ENCODE measurements around the gene BIRC2. TPM values are rescaled to one million over a fixed set of nuclear protein-coding genes. Genes with fewer than 3 reads are reported as not detected.

BIRC2 gene
- total and polyA plus RNA-seq, 4 donors: 16.7 to 99.9 (median 28.9) TPM

DNA sequence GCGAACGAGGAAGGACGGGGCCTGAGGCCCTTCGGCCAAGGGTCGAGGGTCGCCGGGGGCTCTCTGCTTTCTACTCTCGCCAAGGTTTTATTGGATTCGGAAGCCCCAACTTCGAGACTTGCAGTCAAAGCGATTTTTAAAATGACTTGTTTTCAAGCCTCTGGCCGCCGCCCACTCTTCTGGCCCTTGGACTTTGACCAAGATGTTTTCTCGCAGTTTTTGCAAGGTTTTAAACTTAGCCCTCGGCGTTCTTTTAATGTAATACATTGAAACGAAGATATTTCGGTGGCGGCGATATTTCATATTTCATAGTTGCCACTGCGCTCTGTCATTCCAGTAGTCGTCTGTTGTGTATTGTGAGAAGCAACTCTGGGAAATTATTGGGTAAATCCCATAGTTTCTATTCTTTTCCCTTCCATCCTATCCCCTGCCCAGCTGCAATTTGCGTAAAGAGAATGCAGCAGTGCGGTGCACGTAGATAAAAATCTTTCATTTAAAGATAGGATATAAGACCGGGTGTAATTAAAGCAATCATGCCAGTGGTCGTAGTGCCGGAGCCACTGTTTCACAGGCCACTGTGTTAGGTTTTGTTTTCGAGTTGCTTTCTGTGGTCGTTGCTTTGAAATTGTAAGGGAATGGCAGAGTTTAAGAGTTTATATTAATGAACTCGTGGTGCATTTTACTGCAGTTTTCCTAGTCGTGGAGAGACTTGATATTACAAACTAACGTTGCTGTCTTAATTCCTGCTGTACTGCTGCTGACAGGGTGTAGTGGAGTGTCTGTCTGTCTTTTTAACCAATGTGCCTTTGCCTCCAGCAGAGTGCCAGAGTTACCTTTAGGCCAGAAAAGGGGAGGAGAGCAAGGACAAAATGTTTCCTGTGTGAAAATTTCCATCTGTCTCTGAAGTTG is 702 bp downstream of the BIRC2 start:
- DNase-seq: peak in 2 of 3 donors; percentile 77 to 80
- Histone ChIP-seq H3K4me1 (ENCODE audit: control insufficient read depth in 5 of 5, insufficient read depth in 5 of 5, low read length in 5 of 5) (peaks cover 0 to 21% (median 5%) of the 10 kb centered on the region in 5 donors), H3K4me3 (peak overlapping the region; percentile 73), H3K9me3 (ENCODE audit: control insufficient read depth in 4 of 4, insufficient read depth in 3 of 4, low read length in 3 of 4) (no peaks in the 10 kb centered on the region), H3K27me3 (ENCODE audit: control insufficient read depth in 3 of 3, insufficient read depth in 3 of 3, low read length in 2 of 3) (no peaks in the 10 kb centered on the region), H3K27ac (ENCODE audit: low read depth in 1 of 2, low read length in 1 of 2) (peak overlapping the region; percentile 89 to 99), H3K36me3 (ENCODE audit: control insufficient read depth in 4 of 4, insufficient read depth in 4 of 4, low read length in 4 of 4) (peaks cover 0 to 9% (median 6%) of the 10 kb centered on the region in 4 donors), H3K9ac (ENCODE audit: insufficient read depth in 1 of 2, low read length in 2 of 2) (peak overlapping the region; percentile 95 to 97)
- no peak for TF ChIP-seq CTCF (IDR thresholded peaks at IDR 0.05; ENCODE audit: control extremely low read depth, extremely low read depth)
- ATAC-seq (ENCODE audit: insufficient read depth, low FRiP score): no peak
- WGBS, 2 donors: 0% methylated on average over 33 of the region's 33 CpGs

- Histone ChIP-seq H3K36me3 (ENCODE audit: control insufficient read depth in 4 of 4, insufficient read depth in 4 of 4, low read length in 4 of 4) (peaks cover 9 to 50% (median 25%) of the 10 kb centered on the region in 4 donors), H3K9me3 (ENCODE audit: control insufficient read depth in 4 of 4, insufficient read depth in 3 of 4, low read length in 3 of 4) (peaks cover 0 to 3% (median 1%) of the 10 kb centered on the region in 4 donors), H3K4me3 (no peak overlapping the region), H3K4me1 (ENCODE audit: control insufficient read depth in 5 of 5, insufficient read depth in 5 of 5, low read length in 5 of 5) (peaks cover 0 to 4% (median 0%) of the 10 kb centered on the region in 5 donors), H3K9ac (ENCODE audit: insufficient read depth in 1 of 2, low read length in 2 of 2) (no peak overlapping the region), H3K27me3 (ENCODE audit: control insufficient read depth in 3 of 3, insufficient read depth in 3 of 3, low read length in 2 of 3) (no peaks in the 10 kb centered on the region), H3K27ac (ENCODE audit: low read depth in 1 of 2, low read length in 1 of 2) (no peak overlapping the region)
- no peak for ATAC-seq (ENCODE audit: insufficient read depth, low FRiP score)
- no peak for DNase-seq
- no peak for TF ChIP-seq CTCF (IDR thresholded peaks at IDR 0.05; ENCODE audit: control extremely low read depth, extremely low read depth)
Measured at GRCh38 chr11:102357116-102357515, 10.1 kb downstream of the BIRC2 start.

DNA sequence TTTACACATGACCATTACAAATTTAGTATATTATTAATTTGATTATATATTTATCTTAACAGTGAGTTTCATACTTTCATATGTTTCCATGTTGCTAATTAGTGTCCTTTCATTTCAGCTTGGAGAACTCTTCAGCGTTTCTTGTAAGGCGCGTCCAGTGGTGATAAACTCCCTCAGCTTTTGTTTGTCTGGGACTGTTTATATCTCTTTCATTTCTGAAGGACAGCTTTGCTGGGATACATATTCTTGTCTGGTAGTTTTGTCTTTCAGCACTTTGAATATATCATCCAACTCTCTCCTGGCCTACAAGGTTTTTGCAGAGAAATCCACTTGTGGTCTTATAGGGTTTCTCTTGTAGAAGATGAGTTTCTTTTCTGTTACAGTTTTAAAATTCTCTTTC is 12.4 kb downstream of the BIRC2 start:
- no peak for ATAC-seq (ENCODE audit: insufficient read depth, low FRiP score)
- no peak for TF ChIP-seq CTCF (IDR thresholded peaks at IDR 0.05; ENCODE audit: control extremely low read depth, extremely low read depth)
- Histone ChIP-seq H3K4me1 (ENCODE audit: control insufficient read depth in 5 of 5, insufficient read depth in 5 of 5, low read length in 5 of 5) (peaks cover 0 to 4% (median 0%) of the 10 kb centered on the region in 5 donors), H3K9me3 (ENCODE audit: control insufficient read depth in 4 of 4, insufficient read depth in 3 of 4, low read length in 3 of 4) (peaks cover 0 to 3% (median 1%) of the 10 kb centered on the region in 4 donors), H3K27me3 (ENCODE audit: control insufficient read depth in 3 of 3, insufficient read depth in 3 of 3, low read length in 2 of 3) (no peaks in the 10 kb centered on the region), H3K27ac (ENCODE audit: low read depth in 1 of 2, low read length in 1 of 2) (no peak overlapping the region), H3K36me3 (ENCODE audit: control insufficient read depth in 4 of 4, insufficient read depth in 4 of 4, low read length in 4 of 4) (peaks cover 6 to 58% (median 31%) of the 10 kb centered on the region in 4 donors), H3K4me3 (no peak overlapping the region), H3K9ac (ENCODE audit: insufficient read depth in 1 of 2, low read length in 2 of 2) (no peak overlapping the region)
- 83 to 99% methylated on average over 3 of the region's 3 CpGs for WGBS, 2 donors
- DNase-seq: peak in 1 of 3 donors; percentile 26

All from lung (tissue), 12 donors.